Endothelial cell of umbilical vein (primary cell): Measurements from ENCODE around the gene PCNT. TPM values are rescaled to one million over a fixed set of nuclear protein-coding genes. Genes with fewer than 3 reads are reported as not detected.

Experiments used
- BruUV-seq: library from RNA; stranded (reverse); fragments of 400-500 nt; replicated peaks from 2 replicates; lab custom pipeline; 2021; lab: Mats Ljungman, UMichigan
- CTCF ChIA-PET: fragments of 300-600, 350-600 bp; sonication (Branson Sonifier 250); formaldehyde crosslinking; loops from one replicate; lab custom pipeline; 2021; ENCODE audit warnings: antibody characterized with exemption, inconsistent platforms; lab: Charles Lee
- POLR2A ChIA-PET: fragments of 300-600, 350-600 bp; sonication (Branson Sonifier 250); formaldehyde crosslinking; loops from one replicate; lab custom pipeline; 2021; ENCODE audit warnings: antibody characterized with exemption, inconsistent platforms; lab: Charles Lee
- DNase-seq: peaks from one replicate; pipeline ENCODE4 v3.0.0-alpha.2; 2011; ENCODE audit warnings: low read depth, low spot score
- FAIRE-seq: peaks from 2 replicates; lab custom pipeline; 2011; peaks lifted over from hg19 to GRCh38; lab: Jason Lieb, UNC
- H2AFZ ChIP-seq: 2 replicates; pipeline ENCODE4 v1.6.0; 2012; ENCODE audit warnings: low read depth, low read length, control low read depth, inconsistent platforms
- H3K27ac ChIP-seq: 2 replicates; pipeline ENCODE4 v1.5.1; 2011; ENCODE audit warnings: low read depth, mild to moderate bottlenecking, control low read depth, low read length, moderate library complexity; ENCODE audit not compliant: insufficient read depth
- H3K27me3 ChIP-seq, 2 experiments: 2 replicates each; pipeline versions ENCODE4 v1.6.0 to v1.6.1; 2011; ENCODE audit warnings: low read length in 2 of 2, mixed read lengths in 1 of 2; ENCODE audit not compliant: control insufficient read depth in 2 of 2, insufficient read depth in 2 of 2
- H3K36me3 ChIP-seq, 2 experiments: 2 replicates in 1 of 2; 3 replicates in 1 of 2; pipeline ENCODE4 v1.5.1; 2011; ENCODE audit warnings: low read length in 2 of 2, mild to moderate bottlenecking in 1 of 2, moderate library complexity in 1 of 2; ENCODE audit not compliant: control insufficient read depth in 2 of 2, insufficient read depth in 2 of 2; ENCODE audit errors: extremely low read depth in 1 of 2
- H3K4me1 ChIP-seq: 3 replicates; pipeline ENCODE4 v1.5.1; 2011; ENCODE audit warnings: mild to moderate bottlenecking, low read length; ENCODE audit not compliant: control insufficient read depth, insufficient read depth; ENCODE audit errors: extremely low read depth
- H3K4me2 ChIP-seq: 2 replicates; pipeline ENCODE4 v1.6.1; 2011; ENCODE audit warnings: low read length, control low read depth, mixed read lengths; ENCODE audit not compliant: insufficient read depth
- H3K4me3 ChIP-seq, 3 experiments: fragments of 200-600 bp in 1 of 3; sonication (generic), shearing (Covaris generic) in 1 of 3; replicated peaks in 1 of 3; 2 replicates each; pipeline ENCODE4 v1.5.1; 2011 to 2016; ENCODE audit warnings: control low read depth in 3 of 3, low read length in 3 of 3, mild to moderate bottlenecking in 2 of 3, inconsistent platforms in 1 of 3, low read depth in 1 of 3, moderate library complexity in 1 of 3; ENCODE audit not compliant: insufficient read depth in 1 of 3
- H3K79me2 ChIP-seq: 2 replicates; pipeline ENCODE4 v1.6.0; 2012; ENCODE audit warnings: low read length, inconsistent platforms; ENCODE audit not compliant: control insufficient read depth, insufficient read depth
- H3K9ac ChIP-seq: replicated peaks from 2 replicates; pipeline ENCODE3; 2011; ENCODE audit warnings: low read length, control low read depth; ENCODE audit not compliant: insufficient read depth; ENCODE audit errors: extremely low read depth
- H3K9me1 ChIP-seq: replicated peaks from 3 replicates; pipeline ENCODE4 v1.6.0; 2011; ENCODE audit warnings: mild to moderate bottlenecking, low read length; ENCODE audit not compliant: control insufficient read depth, insufficient read depth; ENCODE audit errors: extremely low read depth
- H3K9me3 ChIP-seq: replicated peaks from 2 replicates; pipeline ENCODE4 v1.5.1; 2012; ENCODE audit warnings: low read length, inconsistent platforms; ENCODE audit not compliant: control insufficient read depth, insufficient read depth
- H4K20me1 ChIP-seq: replicated peaks from 2 replicates; pipeline ENCODE3; 2011; ENCODE audit warnings: mild to moderate bottlenecking, low read length; ENCODE audit not compliant: control insufficient read depth, insufficient read depth; ENCODE audit errors: extremely low read depth
- EZH2 ChIP-seq: IDR thresholded peaks from 2 replicates; pipeline ENCODE4 v1.6.1; 2012; ENCODE audit warnings: borderline replicate concordance, low read depth, mild to moderate bottlenecking, moderate library complexity, low read length, inconsistent platforms; ENCODE audit not compliant: severe bottlenecking
- FOS ChIP-seq: IDR thresholded peaks from 2 replicates; pipeline ENCODE4 v1.6.1; 2011; ENCODE audit warnings: mild to moderate bottlenecking, low read length, moderate library complexity, borderline replicate concordance; ENCODE audit not compliant: insufficient read depth
- GATA2 ChIP-seq: IDR thresholded peaks from 2 replicates; pipeline ENCODE4 v1.7.0; 2011; ENCODE audit warnings: low read depth, mild to moderate bottlenecking, moderate library complexity, mixed read lengths, low read length; ENCODE audit not compliant: insufficient read length, insufficient read depth
- JUN ChIP-seq: IDR thresholded peaks from 2 replicates; pipeline ENCODE4 v1.6.1; 2011; ENCODE audit warnings: borderline replicate concordance, low read depth; ENCODE audit not compliant: insufficient read length, insufficient read depth
- MYC ChIP-seq: IDR thresholded peaks from one replicate; pipeline ENCODE4 v1.6.1; 2011; ENCODE audit warnings: mild to moderate bottlenecking, low read depth, low read length
- POLR2A ChIP-seq: IDR thresholded peaks from 2 replicates; pipeline ENCODE4 v1.6.1; 2012; ENCODE audit warnings: low read depth, mild to moderate bottlenecking, control low read depth, low read length
- POLR2AphosphoS5 ChIP-seq: IDR thresholded peaks from 2 replicates; pipeline ENCODE4 v1.6.1; 2012; ENCODE audit warnings: low read depth, mild to moderate bottlenecking, control low read depth, low read length, moderate library complexity; ENCODE audit not compliant: insufficient read depth
- dilution Hi-C: fragments of 300-500 bp; cut with MboI; formaldehyde crosslinking; loops from one replicate; pipeline ENCODE4 v1.15.0; 2019; ENCODE audit warnings: low sequenced_read_pairs; ENCODE audit not compliant: extremely low pct_ligation_motif_present
- intact Hi-C: fragments of 100-400 bp; cut with micrococcal nuclease; formaldehyde crosslinking; loops from one replicate; pipeline ENCODE4 v1.10.0; 2022
- polyA plus RNA-seq, 4 experiments: library from polyadenylated mRNA; depleted of rRNA in 3 of 4; stranded (reverse) in 3 of 4; unstranded in 1 of 4; fragments of >200 nt; gene quantifications; 2 replicates each; pipeline versions ENCODE4 v1.2.1 to v1.2.3, GENCODE V29; 2011 to 2012; ENCODE audit warnings: missing spikeins in 1 of 4
- total RNA-seq: library from RNA; stranded (reverse); gene quantifications from 2 replicates; pipeline ENCODE4 v1.2.3, GENCODE V29; 2021
- TF ChIP-seq, protein P1 (sequence below): IDR thresholded peaks from 2 replicates; pipeline ENCODE4 v1.6.1; 2011; ENCODE audit not compliant: insufficient read depth, insufficient read length
- TF ChIP-seq, protein P2 (sequence below), 2 donors: IDR thresholded peaks; 1 replicate in 1 of 2; 2 replicates in 1 of 2; pipeline ENCODE4 v1.5.1; 2011; ENCODE audit warnings: low read length in 2 of 2, mild to moderate bottlenecking in 2 of 2, moderate library complexity in 2 of 2, control low read depth in 1 of 2, inconsistent platforms in 1 of 2, low read depth in 1 of 2; ENCODE audit not compliant: insufficient read depth in 1 of 2; ENCODE audit errors: extremely low read depth in 1 of 2

Gene PCNT
- total and polyA plus RNA-seq, 2 donors (not counting 3 experiments of a cell fraction or from before 2014, with no cell fraction given): 9.6 to 49.5 TPM

DNA sequence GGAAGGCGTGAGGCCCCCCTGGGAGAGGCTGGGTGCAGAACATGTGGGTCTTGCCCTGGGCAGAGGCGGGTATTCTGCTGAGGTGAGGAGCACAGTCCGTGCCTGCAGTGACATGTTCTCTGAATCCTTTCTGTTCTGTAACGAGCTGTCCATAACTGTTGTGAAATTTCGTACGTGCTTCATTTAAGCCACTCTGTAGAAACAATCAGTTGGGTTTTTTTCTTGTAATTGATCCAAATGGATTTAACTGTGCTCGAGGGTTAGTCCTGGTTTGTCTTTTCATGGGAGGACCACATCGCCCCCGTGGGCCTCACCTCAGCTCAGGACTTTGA, 89.4 kb downstream of the PCNT start:
- BruUV-seq: no TSS peak
- H3K9me3 ChIP-seq: no peaks in the 10 kb centered on the region
- H3K4me2 ChIP-seq: no peak overlapping the region
- H3K27ac ChIP-seq: no peak overlapping the region
- ChIA-PET CTCF (no interaction called here), POLR2A (no interaction called here)
- H3K9ac ChIP-seq: no peak overlapping the region
- intact Hi-C loops: no loop called here
- peaks cover 6 to 15% of the 10 kb centered on the region in 2 experiments for H3K36me3 ChIP-seq
- H2AFZ ChIP-seq: no peak overlapping the region
- no peak for DNase-seq
- no peaks in the 10 kb centered on the region for H3K79me2 ChIP-seq
- no peak for FAIRE-seq
- no peaks in the 10 kb centered on the region for H3K9me1 ChIP-seq
- dilution Hi-C loops: no loop called here
- H3K4me3 ChIP-seq: no peak overlapping the region
- TF ChIP-seq, protein P1, sequence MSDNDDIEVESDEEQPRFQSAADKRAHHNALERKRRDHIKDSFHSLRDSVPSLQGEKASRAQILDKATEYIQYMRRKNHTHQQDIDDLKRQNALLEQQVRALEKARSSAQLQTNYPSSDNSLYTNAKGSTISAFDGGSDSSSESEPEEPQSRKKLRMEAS: no peak
- TF ChIP-seq JUN (no peak), POLR2A (no peak), GATA2 (no peak), POLR2AphosphoS5 (no peak), FOS (no peak), MYC (no peak), EZH2 (no peak)
- TF ChIP-seq, protein P2, sequence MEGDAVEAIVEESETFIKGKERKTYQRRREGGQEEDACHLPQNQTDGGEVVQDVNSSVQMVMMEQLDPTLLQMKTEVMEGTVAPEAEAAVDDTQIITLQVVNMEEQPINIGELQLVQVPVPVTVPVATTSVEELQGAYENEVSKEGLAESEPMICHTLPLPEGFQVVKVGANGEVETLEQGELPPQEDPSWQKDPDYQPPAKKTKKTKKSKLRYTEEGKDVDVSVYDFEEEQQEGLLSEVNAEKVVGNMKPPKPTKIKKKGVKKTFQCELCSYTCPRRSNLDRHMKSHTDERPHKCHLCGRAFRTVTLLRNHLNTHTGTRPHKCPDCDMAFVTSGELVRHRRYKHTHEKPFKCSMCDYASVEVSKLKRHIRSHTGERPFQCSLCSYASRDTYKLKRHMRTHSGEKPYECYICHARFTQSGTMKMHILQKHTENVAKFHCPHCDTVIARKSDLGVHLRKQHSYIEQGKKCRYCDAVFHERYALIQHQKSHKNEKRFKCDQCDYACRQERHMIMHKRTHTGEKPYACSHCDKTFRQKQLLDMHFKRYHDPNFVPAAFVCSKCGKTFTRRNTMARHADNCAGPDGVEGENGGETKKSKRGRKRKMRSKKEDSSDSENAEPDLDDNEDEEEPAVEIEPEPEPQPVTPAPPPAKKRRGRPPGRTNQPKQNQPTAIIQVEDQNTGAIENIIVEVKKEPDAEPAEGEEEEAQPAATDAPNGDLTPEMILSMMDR (IDR thresholded peaks at IDR 0.05; ENCODE audit: extremely low read depth in 1 of 2, insufficient read depth in 1 of 2, low read depth in 1 of 2, low read length in 2 of 2): no peak
- H3K27me3 ChIP-seq: no peaks in the 10 kb centered on the region
- H3K4me1 ChIP-seq: no peaks in the 10 kb centered on the region
- H4K20me1 ChIP-seq: no peaks in the 10 kb centered on the region
